GM10266 (cell line): ENCODE measurements around the gene VSIG2.

Source experiments
- DNase-seq: peaks from one replicate; pipeline ENCODE4 v3.0.0; 2012; ENCODE audit errors: extremely low spot score
- CTCF ChIP-seq: IDR thresholded peaks from 2 replicates; pipeline ENCODE4 v1.5.1; 2012; ENCODE audit warnings: mild to moderate bottlenecking, low read depth; ENCODE audit not compliant: control insufficient read depth, insufficient read depth; ENCODE audit errors: missing control alignments

VSIG2 gene

GRCh38 chr11:124717786-124718651, 34.0 kb downstream of the VSIG2 start:
- DNase-seq = no peak
- TF ChIP-seq CTCF = no peak

DNA sequence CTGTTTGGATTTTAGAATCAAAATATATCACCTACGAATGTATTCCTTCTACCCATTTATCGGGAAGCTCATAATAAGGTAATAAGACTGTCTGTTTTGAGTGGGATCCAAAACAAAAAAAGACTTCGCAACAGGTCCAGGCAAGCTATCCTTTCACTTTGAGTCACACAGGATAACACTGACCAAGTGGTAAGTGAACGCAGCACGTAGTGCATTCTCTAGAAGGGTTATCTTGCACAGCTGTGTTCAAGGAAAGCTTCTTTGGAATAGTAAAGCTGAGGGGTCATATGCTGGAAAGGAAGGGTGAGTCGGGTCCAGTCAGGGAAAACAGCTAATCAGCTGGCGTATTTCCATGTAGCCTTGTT, 34.7 kb downstream of the VSIG2 start:
- TF ChIP-seq CTCF = no peak
- DNase-seq = no peak

- no peak for DNase-seq
- no peak for TF ChIP-seq CTCF
Measured at GRCh38 chr11:124716591-124716990, 35.5 kb downstream of the VSIG2 start.

DNA sequence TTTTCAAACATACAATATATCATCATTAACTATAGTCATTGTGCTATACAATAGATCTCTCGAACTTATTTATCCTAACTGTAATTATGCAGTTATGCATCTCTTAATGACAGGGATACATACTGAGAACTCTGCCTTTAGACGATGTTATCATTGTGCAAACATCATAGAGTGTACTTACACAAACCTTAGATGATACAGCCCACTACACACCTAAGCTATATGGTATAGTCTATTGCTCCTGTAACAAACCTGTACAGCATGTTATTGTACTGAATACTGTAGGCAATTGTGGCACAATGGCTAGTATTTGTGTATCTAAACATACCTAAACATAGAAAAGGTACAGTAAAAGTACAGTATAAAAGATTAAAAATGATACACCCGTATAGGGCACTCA, 39.7 kb downstream of the VSIG2 start:
- no peak for TF ChIP-seq CTCF
- DNase-seq = no peak

DNA sequence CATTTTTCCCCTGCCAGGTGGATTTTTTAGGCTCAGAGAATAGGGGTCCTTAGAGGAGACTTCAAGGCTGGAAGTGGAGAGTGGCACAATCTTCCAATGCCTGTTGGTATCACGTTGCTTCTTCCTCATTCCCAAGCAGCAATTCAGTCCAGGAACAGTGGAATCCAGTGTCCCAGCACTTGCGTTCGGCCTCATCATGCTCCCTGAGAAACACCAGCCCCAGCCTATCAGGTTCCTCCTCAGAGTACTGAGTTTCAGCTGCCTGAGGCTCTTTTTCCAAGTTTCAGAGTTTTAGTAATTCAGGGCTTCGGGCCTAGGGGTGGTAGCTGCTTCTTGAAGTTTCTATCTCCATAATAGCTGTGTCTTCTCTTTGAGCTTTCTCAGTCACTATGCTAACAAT, 44.2 kb downstream of the VSIG2 start:
- no peak for DNase-seq

GRCh38 chr11:124700028-124700427, 52.0 kb downstream of the VSIG2 start:
- TF ChIP-seq CTCF = no peak
- no peak for DNase-seq

More for the DNA sequence above, 44.2 kb downstream of the VSIG2 start:
- TF ChIP-seq CTCF = no peak

DNA sequence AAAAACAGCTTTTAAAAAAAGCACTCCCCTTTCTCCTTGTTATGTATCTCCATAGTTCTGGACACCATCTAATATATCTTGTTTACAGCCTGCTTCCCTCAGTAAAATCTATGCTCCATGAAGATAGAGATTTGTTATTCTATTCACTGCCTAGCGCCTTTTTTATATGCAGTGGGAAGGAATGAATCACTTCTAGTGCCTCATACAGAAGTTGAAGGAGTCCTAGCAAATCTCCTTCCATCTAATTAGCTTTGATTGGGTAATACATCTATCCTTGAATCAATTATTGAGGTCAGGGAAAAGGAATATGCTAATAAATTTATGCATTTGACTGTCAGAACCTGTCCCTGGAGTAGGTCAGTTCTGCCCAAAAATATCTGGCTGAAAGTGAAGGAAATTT, 52.5 kb downstream of the VSIG2 start:
- TF ChIP-seq CTCF = no peak
- DNase-seq = no peak
